Anterior cingulate cortex (tissue), 58 donors: ENCODE data around the gene HIVEP2.

ENCODE experiments used
- DNase-seq, 58 donors: peaks; one replicate each; lab custom pipeline; 2025; lab: John Stamatoyannopoulos, UW

Gene HIVEP2

DNA sequence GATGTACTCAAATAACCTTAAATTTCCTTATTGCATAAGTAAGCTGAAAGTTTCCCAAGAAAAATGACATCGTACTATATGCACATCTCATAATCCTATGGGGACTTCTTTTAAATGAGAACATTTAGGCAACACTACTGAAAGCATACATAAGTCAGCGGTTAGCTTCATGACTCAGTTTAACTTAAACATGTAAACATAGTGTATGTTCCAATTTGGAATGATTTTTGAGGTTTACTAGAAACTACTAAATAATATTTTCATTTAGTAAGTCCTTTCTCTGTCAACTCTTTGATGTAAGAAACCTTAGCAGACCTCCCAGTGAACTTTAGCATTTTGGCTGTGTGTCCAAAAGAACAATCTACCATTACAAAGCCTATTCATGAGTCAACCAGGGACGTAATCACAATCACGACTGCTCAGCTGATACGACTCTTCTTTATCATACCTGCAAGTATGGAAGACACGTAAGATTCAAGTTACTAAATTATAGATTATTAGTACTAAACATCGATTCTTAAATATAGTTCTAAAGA, 19.3 kb downstream of the HIVEP2 start:
- peak in 1 of 58 donors; percentile 18 for DNase-seq

GRCh38 chr6:142918339-142919042, 26.5 kb downstream of the HIVEP2 start:
- DNase-seq, result peak in 3 of 58 donors; percentile 10 to 22 (median 18)

DNA sequence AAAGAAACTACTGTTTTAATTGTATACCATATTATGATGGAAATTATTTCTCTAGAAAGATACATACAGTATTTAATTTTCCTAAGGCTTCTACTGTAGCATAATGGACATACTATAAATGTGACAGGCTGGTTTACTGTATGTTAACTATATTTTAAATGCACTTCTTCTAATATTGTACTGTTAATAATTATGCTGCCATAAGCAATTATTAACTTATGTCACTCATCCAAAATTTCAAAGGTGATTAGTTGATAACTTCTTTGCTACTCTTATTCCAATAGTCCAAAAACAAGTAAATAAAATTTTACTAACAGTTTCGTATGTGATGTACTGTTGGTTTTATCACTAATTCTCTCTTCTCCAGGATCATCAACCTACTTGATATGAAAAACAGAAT, 28.1 kb downstream of the HIVEP2 start:
- DNase-seq, result no peak

- DNase-seq, result no peak
Measured at GRCh38 chr6:142914937-142915697, 29.9 kb downstream of the HIVEP2 start.

DNA sequence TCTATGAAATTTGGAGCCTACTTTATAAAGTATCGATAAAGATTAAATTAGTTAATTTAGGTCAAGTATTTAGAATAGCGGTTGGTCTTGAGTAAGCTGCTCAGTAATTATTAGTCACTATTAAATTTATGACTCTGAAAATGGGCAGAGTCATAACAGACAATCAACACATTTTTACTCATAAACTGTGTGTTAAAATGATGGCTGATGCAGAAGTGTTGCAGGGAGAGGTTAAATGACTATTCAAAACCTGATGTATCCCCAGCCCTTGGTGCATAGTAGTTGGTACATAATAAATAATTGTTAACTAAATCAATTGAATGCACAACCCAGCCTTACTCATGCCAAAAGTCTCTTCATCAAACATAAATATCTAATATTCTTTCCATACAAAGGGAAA, 30.6 kb downstream of the HIVEP2 start:
- DNase-seq, result no peak

- peak in 1 of 58 donors; percentile 27 for DNase-seq
Measured at GRCh38 chr6:142913511-142914047, 31.4 kb downstream of the HIVEP2 start.

GRCh38 chr6:142913036-142913510, 31.9 kb downstream of the HIVEP2 start:
- DNase-seq, result no peak

GRCh38 chr6:142912125-142912524, 32.9 kb downstream of the HIVEP2 start:
- DNase-seq, result no peak

DNA sequence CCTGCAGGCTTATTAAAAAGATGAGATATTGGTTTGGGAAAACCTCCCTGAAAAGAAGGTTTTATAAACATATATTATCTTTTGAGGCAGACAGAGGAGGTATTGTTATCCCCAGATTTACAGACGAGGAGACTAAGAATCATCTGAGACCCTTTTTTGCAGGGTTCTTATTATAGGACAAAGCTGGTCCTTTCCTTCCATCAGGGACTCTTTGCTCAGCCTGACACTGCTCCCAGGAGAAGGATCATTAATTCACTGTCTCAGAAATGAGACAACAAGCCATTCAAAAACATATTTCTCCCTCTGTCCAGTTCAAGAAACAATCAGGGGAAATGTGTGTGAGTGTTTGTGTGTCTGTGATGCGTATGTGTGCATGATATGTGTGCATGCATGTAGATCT, 33.5 kb downstream of the HIVEP2 start:
- DNase-seq, result no peak

- DNase-seq, result no peak
Measured at GRCh38 chr6:142909686-142910085, 35.3 kb downstream of the HIVEP2 start.

DNA sequence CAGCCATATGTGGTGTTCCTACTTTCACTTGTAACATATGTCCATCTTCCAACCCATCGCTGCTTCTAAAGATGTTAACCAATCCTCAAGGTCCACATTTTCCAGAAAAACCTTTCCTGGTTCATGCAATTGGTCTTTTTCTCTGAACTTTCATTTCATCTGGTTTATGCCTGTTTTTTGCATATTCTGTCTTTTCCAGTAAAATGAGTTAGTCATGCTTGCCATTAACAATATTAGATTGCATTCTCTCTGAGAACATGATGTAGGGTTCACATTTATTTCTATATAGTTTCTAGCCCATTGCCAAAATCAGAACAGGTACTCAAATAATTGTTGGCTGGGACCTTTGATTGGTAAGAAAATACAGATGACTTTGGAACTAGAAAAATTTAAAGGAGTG, 36.7 kb downstream of the HIVEP2 start:
- DNase-seq, result no peak

GRCh38 chr6:142907544-142907943, 37.4 kb downstream of the HIVEP2 start:
- DNase-seq, result no peak

- DNase-seq, result no peak
Measured at GRCh38 chr6:142906945-142907470, 38.0 kb downstream of the HIVEP2 start.

- DNase-seq, result no peak
Measured at GRCh38 chr6:142903812-142904211, 41.2 kb downstream of the HIVEP2 start.

DNA sequence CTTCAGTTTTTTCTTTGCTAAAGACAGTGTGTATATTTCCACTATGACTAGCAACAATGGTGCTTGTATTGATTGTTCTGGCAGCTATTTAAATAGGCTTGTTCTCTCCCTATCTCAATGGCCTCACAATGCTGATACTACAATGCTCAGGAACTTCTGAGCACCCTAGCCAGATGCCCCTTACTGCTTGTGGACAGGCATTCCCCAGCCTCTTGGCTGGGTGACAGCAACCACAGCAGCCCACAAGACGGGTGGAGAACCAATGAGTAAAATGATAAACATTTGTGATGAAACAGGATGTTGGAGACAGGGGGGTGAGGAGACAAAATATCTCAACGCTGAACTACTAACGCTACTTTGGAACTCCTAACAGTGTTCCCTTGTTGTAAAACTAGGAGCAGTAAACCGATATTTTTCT, 42.3 kb downstream of the HIVEP2 start:
- DNase-seq, result peak in 8 of 58 donors; percentile 9 to 51 (median 30)

GRCh38 chr6:142901611-142902010, 43.4 kb downstream of the HIVEP2 start:
- DNase-seq, result no peak

GRCh38 chr6:142900227-142900971, 44.6 kb downstream of the HIVEP2 start:
- peak in 9 of 58 donors; percentile 8 to 54 (median 30) for DNase-seq

GRCh38 chr6:142898927-142899895, 45.8 kb downstream of the HIVEP2 start:
- no peak for DNase-seq

- no peak for DNase-seq
Measured at GRCh38 chr6:142897659-142898058, 47.3 kb downstream of the HIVEP2 start.
